Measurements from ENCODE around the gene CLRN1. TPM values are rescaled to one million over a fixed set of nuclear protein-coding genes. Genes with fewer than 3 reads are reported as not detected.

CLRN1 gene
- total RNA-seq, 1 donor from 2014 or later, result not detected

- TF ChIP-seq, protein P1, sequence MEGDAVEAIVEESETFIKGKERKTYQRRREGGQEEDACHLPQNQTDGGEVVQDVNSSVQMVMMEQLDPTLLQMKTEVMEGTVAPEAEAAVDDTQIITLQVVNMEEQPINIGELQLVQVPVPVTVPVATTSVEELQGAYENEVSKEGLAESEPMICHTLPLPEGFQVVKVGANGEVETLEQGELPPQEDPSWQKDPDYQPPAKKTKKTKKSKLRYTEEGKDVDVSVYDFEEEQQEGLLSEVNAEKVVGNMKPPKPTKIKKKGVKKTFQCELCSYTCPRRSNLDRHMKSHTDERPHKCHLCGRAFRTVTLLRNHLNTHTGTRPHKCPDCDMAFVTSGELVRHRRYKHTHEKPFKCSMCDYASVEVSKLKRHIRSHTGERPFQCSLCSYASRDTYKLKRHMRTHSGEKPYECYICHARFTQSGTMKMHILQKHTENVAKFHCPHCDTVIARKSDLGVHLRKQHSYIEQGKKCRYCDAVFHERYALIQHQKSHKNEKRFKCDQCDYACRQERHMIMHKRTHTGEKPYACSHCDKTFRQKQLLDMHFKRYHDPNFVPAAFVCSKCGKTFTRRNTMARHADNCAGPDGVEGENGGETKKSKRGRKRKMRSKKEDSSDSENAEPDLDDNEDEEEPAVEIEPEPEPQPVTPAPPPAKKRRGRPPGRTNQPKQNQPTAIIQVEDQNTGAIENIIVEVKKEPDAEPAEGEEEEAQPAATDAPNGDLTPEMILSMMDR (IDR thresholded peaks at IDR 0.05; ENCODE audit: unreplicated experiment), result no peak
- Mint-ChIP-seq H3K4me1 (ENCODE audit: unreplicated experiment) (peaks cover 6% of the 10 kb centered on the region), H3K9me3 (ENCODE audit: unreplicated experiment) (no peaks in the 10 kb centered on the region), H3K27ac (ENCODE audit: unreplicated experiment) (no peak overlapping the region), H3K4me3 (ENCODE audit: unreplicated experiment) (no peak overlapping the region), H3K27me3 (ENCODE audit: unreplicated experiment) (no peaks in the 10 kb centered on the region), H3K36me3 (ENCODE audit: low read depth, unreplicated experiment) (no peaks in the 10 kb centered on the region)
- no peak for DNase-seq (ENCODE audit: low spot score)
These were observed 51.3 kb downstream of the CLRN1 start for GRCh38 chr3:150921209-150921608.

DNA sequence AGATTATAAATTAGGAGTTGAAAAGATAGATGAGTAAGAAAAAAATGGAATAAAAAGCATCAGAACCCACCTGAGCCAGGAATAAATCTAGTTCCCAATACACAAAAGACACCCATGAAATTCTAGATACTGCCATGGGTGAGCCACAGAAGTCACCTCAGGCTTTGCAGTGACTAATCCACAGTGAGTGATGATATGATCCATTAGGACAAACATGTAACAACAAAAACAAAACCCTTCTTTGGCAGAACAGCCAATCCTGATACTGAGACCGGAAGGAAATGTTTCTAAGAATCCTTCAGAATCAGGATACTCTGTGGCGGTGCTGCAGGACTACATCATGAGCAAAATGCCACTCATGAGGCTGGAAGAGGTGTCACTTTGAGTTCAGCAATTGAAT, 52.3 kb downstream of the CLRN1 start:
- TF ChIP-seq, protein P1 (IDR thresholded peaks at IDR 0.05; ENCODE audit: unreplicated experiment), result no peak
- Mint-ChIP-seq H3K4me3 (ENCODE audit: unreplicated experiment) (no peak overlapping the region), H3K36me3 (ENCODE audit: low read depth, unreplicated experiment) (no peaks in the 10 kb centered on the region), H3K9me3 (ENCODE audit: unreplicated experiment) (no peaks in the 10 kb centered on the region), H3K27me3 (ENCODE audit: unreplicated experiment) (no peaks in the 10 kb centered on the region), H3K4me1 (ENCODE audit: unreplicated experiment) (peaks cover 6% of the 10 kb centered on the region), H3K27ac (ENCODE audit: unreplicated experiment) (no peak overlapping the region)
- no peak for DNase-seq (ENCODE audit: low spot score)

DNA sequence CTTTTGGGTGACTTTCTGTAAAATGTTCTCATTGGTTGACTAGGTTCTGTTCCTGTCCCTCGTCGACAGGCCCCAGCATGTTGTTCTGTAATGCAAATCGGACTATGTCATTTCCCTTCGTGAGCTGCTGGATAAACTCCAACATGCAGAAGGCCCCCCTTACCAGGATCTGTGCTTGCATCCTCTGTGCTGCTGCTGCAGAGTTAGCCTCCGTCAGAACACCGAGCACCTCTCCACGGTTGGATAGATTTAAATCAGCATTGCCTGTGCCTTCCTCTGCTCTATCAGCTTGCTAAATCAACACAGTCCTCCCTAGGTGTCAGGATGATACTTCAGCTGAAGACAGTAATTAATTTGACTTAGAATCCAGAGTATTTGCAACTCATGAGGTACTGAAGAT, 54.6 kb downstream of the CLRN1 start:
- Mint-ChIP-seq H3K27me3 (ENCODE audit: unreplicated experiment) (no peaks in the 10 kb centered on the region), H3K4me3 (ENCODE audit: unreplicated experiment) (no peak overlapping the region), H3K27ac (ENCODE audit: unreplicated experiment) (no peak overlapping the region), H3K4me1 (ENCODE audit: unreplicated experiment) (peaks cover 6% of the 10 kb centered on the region), H3K9me3 (ENCODE audit: unreplicated experiment) (no peaks in the 10 kb centered on the region), H3K36me3 (ENCODE audit: low read depth, unreplicated experiment) (no peaks in the 10 kb centered on the region)
- TF ChIP-seq, protein P1 (IDR thresholded peaks at IDR 0.05; ENCODE audit: unreplicated experiment), result no peak
- no peak for DNase-seq (ENCODE audit: low spot score)

DNA sequence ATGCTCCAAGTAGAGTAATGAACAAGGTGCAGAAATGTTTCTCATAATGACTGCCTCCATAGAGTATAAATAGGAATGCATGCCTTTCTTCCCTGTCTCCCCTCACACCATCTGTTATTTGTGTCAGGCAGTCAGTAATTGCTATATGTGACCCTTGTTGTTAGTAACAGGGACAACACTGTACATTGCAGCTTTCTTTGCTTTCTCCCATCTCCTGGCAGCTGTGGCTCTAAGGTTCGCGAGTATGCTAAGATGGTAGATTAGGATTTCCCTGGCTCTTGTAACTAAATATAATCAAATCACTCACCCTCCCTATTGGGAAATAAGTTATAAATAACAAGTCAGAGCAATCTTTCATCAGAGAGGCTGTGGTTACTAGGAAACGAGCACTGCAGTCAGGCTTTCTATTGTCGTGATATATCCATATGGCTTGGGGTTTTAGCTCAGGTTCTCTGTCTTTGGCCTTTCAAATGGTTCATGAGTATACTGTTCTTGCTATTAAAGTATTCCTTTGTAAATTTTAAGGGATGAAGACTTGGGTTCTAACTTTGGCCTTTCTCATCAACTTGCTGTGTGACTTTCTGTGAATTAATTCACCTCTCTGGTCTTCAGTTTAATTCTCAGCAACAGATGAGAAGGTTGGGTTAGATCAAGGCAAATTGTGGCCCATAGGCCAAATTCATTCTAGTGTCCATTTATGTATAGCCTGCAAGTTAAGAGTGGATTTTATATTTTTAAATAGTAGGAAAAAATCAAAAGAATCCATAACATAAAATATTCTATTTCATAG, 59.2 kb downstream of the CLRN1 start:
- Mint-ChIP-seq H3K9me3 (ENCODE audit: unreplicated experiment) (no peaks in the 10 kb centered on the region), H3K36me3 (ENCODE audit: low read depth, unreplicated experiment) (no peaks in the 10 kb centered on the region), H3K27me3 (ENCODE audit: unreplicated experiment) (peaks cover 2% of the 10 kb centered on the region)

DNA sequence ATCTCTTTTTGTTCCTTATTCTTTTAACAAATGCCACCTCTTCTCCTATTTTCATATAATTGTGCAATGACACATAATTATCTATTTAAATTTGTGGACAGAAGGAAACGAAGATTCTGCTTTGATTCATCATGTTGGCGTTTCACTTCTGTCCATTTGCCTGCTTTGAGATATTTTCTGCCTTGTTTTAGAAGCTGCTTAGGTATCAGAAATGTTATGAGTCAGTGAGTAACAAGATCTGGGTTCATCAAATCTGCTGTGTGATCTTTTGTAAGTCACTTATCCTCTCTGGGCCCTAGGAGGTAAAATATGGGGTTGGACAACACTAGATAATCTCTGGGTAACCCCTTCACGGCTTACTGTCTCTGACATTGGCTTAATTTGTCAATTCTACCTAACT, 60.0 kb downstream of the CLRN1 start:
- no peak for DNase-seq (ENCODE audit: low spot score)
- H3K27ac Mint-ChIP-seq (ENCODE audit: unreplicated experiment), result no peak overlapping the region
- no peak overlapping the region for H3K4me3 Mint-ChIP-seq (ENCODE audit: unreplicated experiment)
- no peaks in the 10 kb centered on the region for H3K9me3 Mint-ChIP-seq (ENCODE audit: unreplicated experiment)
- H3K4me1 Mint-ChIP-seq (ENCODE audit: unreplicated experiment), result no peaks in the 10 kb centered on the region
- H3K36me3 Mint-ChIP-seq (ENCODE audit: low read depth, unreplicated experiment), result no peaks in the 10 kb centered on the region
- TF ChIP-seq, protein P1 (IDR thresholded peaks at IDR 0.05; ENCODE audit: unreplicated experiment), result no peak
- H3K27me3 Mint-ChIP-seq (ENCODE audit: unreplicated experiment), result peaks cover 2% of the 10 kb centered on the region

More for the DNA sequence above, 59.2 kb downstream of the CLRN1 start:
- TF ChIP-seq, protein P1 (IDR thresholded peaks at IDR 0.05; ENCODE audit: unreplicated experiment), result no peak
- Mint-ChIP-seq H3K4me3 (ENCODE audit: unreplicated experiment) (no peak overlapping the region), H3K27ac (ENCODE audit: unreplicated experiment) (no peak overlapping the region), H3K4me1 (ENCODE audit: unreplicated experiment) (no peaks in the 10 kb centered on the region)
- DNase-seq (ENCODE audit: low spot score), result no peak

All from endothelial cell (in vitro differentiated cells).